Measurements from ENCODE around the gene PRDX2. TPM values are rescaled to one million over a fixed set of nuclear protein-coding genes. Genes with fewer than 3 reads are reported as not detected.
"Not testable (repeated sequence)": the region's sequence is repeated elsewhere in the genome, so short reads cannot be mapped to it uniquely, and the experiment has no call there.

Gene PRDX2
- 190 TPM for total RNA-seq

- no peaks in the 10 kb centered on the region for H3K27me3 ChIP-seq
- TF ChIP-seq POLR2AphosphoS5 (IDR thresholded peaks at IDR 0.05; ENCODE audit: insufficient read depth in 1 of 2, low read depth in 1 of 2) (peak in 1 of 2 donors; percentile 86), CTCF (IDR thresholded peaks at IDR 0.05) (no peak), POLR2A (IDR thresholded peaks at IDR 0.05) (peak in 1 of 2 donors; percentile 59)
- peaks cover 31% of the 10 kb centered on the region for H3K4me1 ChIP-seq
- no peak for DNase-seq (ENCODE audit: extremely low spot score in 2 of 2)
- H3K36me3 ChIP-seq: peaks cover 0 to 16% of the 10 kb centered on the region in 2 donors
- peak within 1 kb of the TSS; percentile 78 for H3K27ac ChIP-seq
- intact Hi-C loops (cut with DNase I): loop anchor here (5.0 kb wide), 1 partner anchor 34 kb away; no protein-coding TSS in a partner anchor
- peak within 1 kb of the TSS; percentile 70 to 93 for H3K4me3 ChIP-seq
- H3K9me3 ChIP-seq: no peaks in the 10 kb centered on the region
Measured at GRCh38 chr19:12801466-12802266, at the start of gene PRDX2, which contains the start of gene THSD8. PRDX2 (minus strand) TSS chr19:12801800; CDS start chr19:12801261, 539 bp downstream. THSD8 (plus strand) TSS chr19:12802069; CDS start chr19:12802072, 3 bp downstream.

- Histone ChIP-seq H3K27me3 (no peaks in the 10 kb centered on the region), H3K4me1 (peaks cover 12% of the 10 kb centered on the region), H3K36me3 (no peaks in the 10 kb centered on the region), H3K4me3 (peak overlapping the region; percentile 20 to 33), H3K9me3 (no peaks in the 10 kb centered on the region), H3K27ac (no peak overlapping the region)
- TF ChIP-seq CTCF (IDR thresholded peaks at IDR 0.05): peak; percentile 96 to 100 (median 97)
- peak; percentile 52 to 57 for TF ChIP-seq POLR2AphosphoS5 (IDR thresholded peaks at IDR 0.05; ENCODE audit: insufficient read depth in 1 of 2, low read depth in 1 of 2)
- no peak for TF ChIP-seq POLR2A (IDR thresholded peaks at IDR 0.05)
- intact Hi-C loops (cut with DNase I): no loop called here
- no peak for DNase-seq (ENCODE audit: extremely low spot score in 2 of 2)
Measured at GRCh38 chr19:12847159-12848139, 45.8 kb upstream of the PRDX2 start.

- peaks cover 12% of the 10 kb centered on the region for H3K4me1 ChIP-seq
- H3K4me3 ChIP-seq; intact Hi-C loops (cut with DNase I); H3K36me3 ChIP-seq; DNase-seq (ENCODE audit: extremely low spot score in 2 of 2); H3K27me3 ChIP-seq; H3K9me3 ChIP-seq; H3K27ac ChIP-seq: not testable (repeated sequence)
Measured at GRCh38 chr19:12846613-12847012, 45.0 kb upstream of the PRDX2 start.

GRCh38 chr19:12843999-12844732 lies 42.6 kb upstream of the PRDX2 start:
- no peak overlapping the region for H3K4me3 ChIP-seq
- H3K36me3 ChIP-seq: no peaks in the 10 kb centered on the region
- DNase-seq (ENCODE audit: extremely low spot score in 2 of 2): no peak
- TF ChIP-seq POLR2A (IDR thresholded peaks at IDR 0.05): no peak
- TF ChIP-seq CTCF (IDR thresholded peaks at IDR 0.05): no peak
- no peak for TF ChIP-seq POLR2AphosphoS5 (IDR thresholded peaks at IDR 0.05; ENCODE audit: insufficient read depth in 1 of 2, low read depth in 1 of 2)
- peaks cover 13% of the 10 kb centered on the region for H3K4me1 ChIP-seq
- H3K27me3 ChIP-seq: peaks cover 18% of the 10 kb centered on the region
- intact Hi-C loops (cut with DNase I): loop anchor here (2.0 kb wide), 1 partner anchor 73 kb away; no protein-coding TSS in a partner anchor
- no peaks in the 10 kb centered on the region for H3K9me3 ChIP-seq
- no peak overlapping the region for H3K27ac ChIP-seq

- Histone ChIP-seq H3K4me3 (no peak overlapping the region), H3K27me3 (peaks cover 25% of the 10 kb centered on the region), H3K36me3 (no peaks in the 10 kb centered on the region), H3K9me3 (no peaks in the 10 kb centered on the region), H3K4me1 (peaks cover 22% of the 10 kb centered on the region), H3K27ac (no peak overlapping the region)
- no peak for DNase-seq (ENCODE audit: extremely low spot score in 2 of 2)
- intact Hi-C loops (cut with DNase I): no loop called here
- TF ChIP-seq CTCF (IDR thresholded peaks at IDR 0.05): no peak
- no peak for TF ChIP-seq POLR2A (IDR thresholded peaks at IDR 0.05)
- TF ChIP-seq POLR2AphosphoS5 (IDR thresholded peaks at IDR 0.05; ENCODE audit: insufficient read depth in 1 of 2, low read depth in 1 of 2): no peak
Measured at GRCh38 chr19:12843328-12843727, 41.7 kb upstream of the PRDX2 start.

Data from vagina (tissue), 2 donors.